ENCODE measurements around the gene CTBP2. TPM values are rescaled to one million over a fixed set of nuclear protein-coding genes. Genes with fewer than 3 reads are reported as not detected.

The CTBP2 gene
- total and polyA plus RNA-seq, 10 of the 15 experiments (the other 5 are each of a cell fraction or from before 2014, with no cell fraction given) = 0.02 to 0.72 (median 0.06) TPM; not detected in 2

- SMC1A ChIA-PET (ENCODE audit: uncharacterized antibody, unreplicated experiment) = no interaction called here
- 3% methylated on average over 72 of the region's 115 CpGs for WGBS (ENCODE audit: insufficient coverage, insufficient replicate concordance, low lambda C conversion rate, missing lambda C conversion rate)
- TF ChIP-seq SIX5 (IDR thresholded peaks at IDR 0.05; ENCODE audit: low read depth, low read length, severe bottlenecking) = no peak
- no peak for TF ChIP-seq MTA2 (IDR thresholded peaks at IDR 0.05; ENCODE audit: low read depth)
- 0 out of 2 replicates have a peak, but pooled peaks have one; percentile 21 for TF ChIP-seq EZH2 (IDR thresholded peaks at IDR 0.05; ENCODE audit: borderline replicate concordance, control insufficient read depth, low read depth, low read length)
- no peak for TF ChIP-seq ZNF24 (IDR thresholded peaks at IDR 0.05)
- no peak for TF ChIP-seq RELB (IDR thresholded peaks at IDR 0.05; ENCODE audit: low read depth)
- peak; percentile 94 for TF ChIP-seq SUZ12 (IDR thresholded peaks at IDR 0.05; ENCODE audit: unreplicated experiment)
- TF ChIP-seq EP300 (IDR thresholded peaks at IDR 0.05; ENCODE audit: borderline replicate concordance in 1 of 2, control insufficient read depth in 1 of 2, low read depth in 2 of 2, low read length in 2 of 2) = no peak
- TF ChIP-seq RFX5 (IDR thresholded peaks at IDR 0.05; ENCODE audit: low read depth, low read length) = no peak
- POLR2A ChIA-PET = no interaction called here
- no peaks in the 10 kb centered on the region for H3K36me3 ChIP-seq (ENCODE audit: control insufficient read depth in 2 of 2, insufficient read depth in 2 of 2, low read length in 1 of 2)
- intact Hi-C loops (cut with micrococcal nuclease; ENCODE audit: unreplicated experiment) = no loop called here
- ATAC-seq (no peak), FAIRE-seq (no peak), DNase-seq (ENCODE audit: low read depth, low spot score) (no peak)
- no peaks in the 10 kb centered on the region for H3K79me2 ChIP-seq (ENCODE audit: control insufficient read depth, insufficient read depth, low read length)
- H3K4me1 ChIP-seq (ENCODE audit: control insufficient read depth, insufficient read depth, low read length) = no peaks in the 10 kb centered on the region
- CTCF ChIA-PET = no interaction called here
- in situ Hi-C loops (cut with MboI) = no loop called here
- no peak overlapping the region for H3K27ac ChIP-seq (ENCODE audit: control insufficient read depth, insufficient read depth)
- no peak overlapping the region for H2AFZ ChIP-seq (ENCODE audit: control insufficient read depth, low read depth, low read length)
- no peak overlapping the region for H3K9ac ChIP-seq (ENCODE audit: control insufficient read depth, insufficient read depth, low read length)
- H3K27me3 ChIP-seq (replicated peaks in 1 of 2; ENCODE audit: control insufficient read depth in 2 of 2, insufficient read depth in 2 of 2, low read length in 1 of 2) = peaks cover 0 to 18% of the 10 kb centered on the region in 2 experiments; a peak in 2 of 4 replicates
- no peak overlapping the region for H3K4me3 ChIP-seq
- H4K20me1 ChIP-seq (ENCODE audit: control insufficient read depth, insufficient read depth) = no peaks in the 10 kb centered on the region
- H3K4me2 ChIP-seq (ENCODE audit: control insufficient read depth, insufficient read depth) = peak overlapping the region; percentile 60
- RAD21 ChIA-PET (ENCODE audit: unreplicated experiment) = no interaction called here
- H3K9me3 ChIP-seq (replicated peaks; ENCODE audit: control insufficient read depth, insufficient read depth, low read length) = no peaks in the 10 kb centered on the region; the same call in 2 of the 3 replicates
- BruUV-seq (replicated peaks) = no TSS peak
Measured at GRCh38 chr10:125158601-125159485, 1.5 kb downstream of the CTBP2 start.

Data from GM12878 (cell line).